ENCODE results near the gene AP1S3.

AP1S3 gene

DNA sequence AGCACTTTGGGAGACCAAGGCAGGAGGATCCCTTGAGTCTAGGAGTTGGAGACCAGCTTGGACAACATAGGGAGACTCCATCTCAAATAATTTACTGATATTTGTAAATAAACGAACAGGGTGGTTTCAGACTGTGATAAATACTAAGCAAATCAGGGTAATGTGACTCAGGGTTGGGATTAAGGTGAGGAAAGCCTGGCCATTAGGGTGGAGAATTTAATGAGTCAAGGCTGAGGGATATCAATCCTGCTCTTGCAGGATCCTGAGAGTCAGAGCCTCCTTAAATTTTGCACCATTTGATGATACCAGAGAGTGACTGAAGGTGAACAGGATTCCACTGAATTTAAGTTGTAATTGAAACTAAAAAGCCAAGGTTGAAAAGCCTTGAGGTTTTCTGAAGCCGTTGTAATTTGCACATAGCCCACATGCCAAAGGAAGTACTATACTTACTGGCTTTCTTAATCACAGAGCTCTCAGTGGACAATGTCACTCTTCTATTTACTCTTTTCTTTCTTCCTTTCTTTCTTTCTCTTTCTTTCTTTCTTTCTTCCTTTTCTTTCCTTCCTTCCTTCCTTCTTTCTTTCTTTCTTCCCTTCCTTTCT is 28.6 kb upstream of the AP1S3 start:
- TF ChIP-seq ZFP30 (CRISPR knock-in tag; IDR thresholded peaks at IDR 0.05) (no peak), GLIS3 (CRISPR knock-in tag; IDR thresholded peaks at IDR 0.05) (no peak), ZNF70 (CRISPR knock-in tag; IDR thresholded peaks at IDR 0.05) (no peak), ARNTL (CRISPR knock-in tag; IDR thresholded peaks at IDR 0.05; ENCODE audit: borderline replicate concordance, low read depth) (no peak), ZNF8 (CRISPR knock-in tag; IDR thresholded peaks at IDR 0.05) (no peak), ISL1 (CRISPR knock-in tag; IDR thresholded peaks at IDR 0.05) (no peak), TCF4 (CRISPR knock-in tag; IDR thresholded peaks at IDR 0.05; ENCODE audit: borderline replicate concordance) (no peak), PPARA (CRISPR knock-in tag; IDR thresholded peaks at IDR 0.05; ENCODE audit: borderline replicate concordance) (no peak), BACH2 (CRISPR knock-in tag; IDR thresholded peaks at IDR 0.05; ENCODE audit: borderline replicate concordance) (no peak), OSR1 (CRISPR knock-in tag; IDR thresholded peaks at IDR 0.05) (no peak), RARB (CRISPR knock-in tag; IDR thresholded peaks at IDR 0.05) (no peak), ESRRG (CRISPR knock-in tag; IDR thresholded peaks at IDR 0.05) (no peak), ZC3H10 (CRISPR knock-in tag; IDR thresholded peaks at IDR 0.05) (no peak)
- TF ChIP-seq, protein P1, sequence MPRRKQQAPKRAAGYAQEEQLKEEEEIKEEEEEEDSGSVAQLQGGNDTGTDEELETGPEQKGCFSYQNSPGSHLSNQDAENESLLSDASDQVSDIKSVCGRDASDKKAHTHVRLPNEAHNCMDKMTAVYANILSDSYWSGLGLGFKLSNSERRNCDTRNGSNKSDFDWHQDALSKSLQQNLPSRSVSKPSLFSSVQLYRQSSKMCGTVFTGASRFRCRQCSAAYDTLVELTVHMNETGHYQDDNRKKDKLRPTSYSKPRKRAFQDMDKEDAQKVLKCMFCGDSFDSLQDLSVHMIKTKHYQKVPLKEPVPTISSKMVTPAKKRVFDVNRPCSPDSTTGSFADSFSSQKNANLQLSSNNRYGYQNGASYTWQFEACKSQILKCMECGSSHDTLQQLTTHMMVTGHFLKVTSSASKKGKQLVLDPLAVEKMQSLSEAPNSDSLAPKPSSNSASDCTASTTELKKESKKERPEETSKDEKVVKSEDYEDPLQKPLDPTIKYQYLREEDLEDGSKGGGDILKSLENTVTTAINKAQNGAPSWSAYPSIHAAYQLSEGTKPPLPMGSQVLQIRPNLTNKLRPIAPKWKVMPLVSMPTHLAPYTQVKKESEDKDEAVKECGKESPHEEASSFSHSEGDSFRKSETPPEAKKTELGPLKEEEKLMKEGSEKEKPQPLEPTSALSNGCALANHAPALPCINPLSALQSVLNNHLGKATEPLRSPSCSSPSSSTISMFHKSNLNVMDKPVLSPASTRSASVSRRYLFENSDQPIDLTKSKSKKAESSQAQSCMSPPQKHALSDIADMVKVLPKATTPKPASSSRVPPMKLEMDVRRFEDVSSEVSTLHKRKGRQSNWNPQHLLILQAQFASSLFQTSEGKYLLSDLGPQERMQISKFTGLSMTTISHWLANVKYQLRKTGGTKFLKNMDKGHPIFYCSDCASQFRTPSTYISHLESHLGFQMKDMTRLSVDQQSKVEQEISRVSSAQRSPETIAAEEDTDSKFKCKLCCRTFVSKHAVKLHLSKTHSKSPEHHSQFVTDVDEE (CRISPR knock-in tag; IDR thresholded peaks at IDR 0.05) = no peak
- TF ChIP-seq, protein P2, sequence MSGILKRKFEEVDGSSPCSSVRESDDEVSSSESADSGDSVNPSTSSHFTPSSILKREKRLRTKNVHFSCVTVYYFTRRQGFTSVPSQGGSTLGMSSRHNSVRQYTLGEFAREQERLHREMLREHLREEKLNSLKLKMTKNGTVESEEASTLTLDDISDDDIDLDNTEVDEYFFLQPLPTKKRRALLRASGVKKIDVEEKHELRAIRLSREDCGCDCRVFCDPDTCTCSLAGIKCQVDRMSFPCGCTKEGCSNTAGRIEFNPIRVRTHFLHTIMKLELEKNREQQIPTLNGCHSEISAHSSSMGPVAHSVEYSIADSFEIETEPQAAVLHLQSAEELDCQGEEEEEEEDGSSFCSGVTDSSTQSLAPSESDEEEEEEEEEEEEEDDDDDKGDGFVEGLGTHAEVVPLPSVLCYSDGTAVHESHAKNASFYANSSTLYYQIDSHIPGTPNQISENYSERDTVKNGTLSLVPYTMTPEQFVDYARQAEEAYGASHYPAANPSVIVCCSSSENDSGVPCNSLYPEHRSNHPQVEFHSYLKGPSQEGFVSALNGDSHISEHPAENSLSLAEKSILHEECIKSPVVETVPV (CRISPR knock-in tag; IDR thresholded peaks at IDR 0.05) = no peak
- TF ChIP-seq, protein P3, sequence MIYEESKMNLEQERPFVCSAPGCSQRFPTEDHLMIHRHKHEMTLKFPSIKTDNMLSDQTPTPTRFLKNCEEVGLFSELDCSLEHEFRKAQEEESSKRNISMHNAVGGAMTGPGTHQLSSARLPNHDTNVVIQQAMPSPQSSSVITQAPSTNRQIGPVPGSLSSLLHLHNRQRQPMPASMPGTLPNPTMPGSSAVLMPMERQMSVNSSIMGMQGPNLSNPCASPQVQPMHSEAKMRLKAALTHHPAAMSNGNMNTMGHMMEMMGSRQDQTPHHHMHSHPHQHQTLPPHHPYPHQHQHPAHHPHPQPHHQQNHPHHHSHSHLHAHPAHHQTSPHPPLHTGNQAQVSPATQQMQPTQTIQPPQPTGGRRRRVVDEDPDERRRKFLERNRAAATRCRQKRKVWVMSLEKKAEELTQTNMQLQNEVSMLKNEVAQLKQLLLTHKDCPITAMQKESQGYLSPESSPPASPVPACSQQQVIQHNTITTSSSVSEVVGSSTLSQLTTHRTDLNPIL (CRISPR knock-in tag; IDR thresholded peaks at IDR 0.05; ENCODE audit: low read depth) = no peak
- TF ChIP-seq, protein P4, sequence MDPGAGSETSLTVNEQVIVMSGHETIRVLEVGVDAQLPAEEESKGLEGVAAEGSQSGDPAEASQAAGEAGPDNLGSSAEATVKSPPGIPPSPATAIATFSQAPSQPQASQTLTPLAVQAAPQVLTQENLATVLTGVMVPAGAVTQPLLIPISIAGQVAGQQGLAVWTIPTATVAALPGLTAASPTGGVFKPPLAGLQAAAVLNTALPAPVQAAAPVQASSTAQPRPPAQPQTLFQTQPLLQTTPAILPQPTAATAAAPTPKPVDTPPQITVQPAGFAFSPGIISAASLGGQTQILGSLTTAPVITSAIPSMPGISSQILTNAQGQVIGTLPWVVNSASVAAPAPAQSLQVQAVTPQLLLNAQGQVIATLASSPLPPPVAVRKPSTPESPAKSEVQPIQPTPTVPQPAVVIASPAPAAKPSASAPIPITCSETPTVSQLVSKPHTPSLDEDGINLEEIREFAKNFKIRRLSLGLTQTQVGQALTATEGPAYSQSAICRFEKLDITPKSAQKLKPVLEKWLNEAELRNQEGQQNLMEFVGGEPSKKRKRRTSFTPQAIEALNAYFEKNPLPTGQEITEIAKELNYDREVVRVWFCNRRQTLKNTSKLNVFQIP (CRISPR knock-in tag; IDR thresholded peaks at IDR 0.05; ENCODE audit: borderline replicate concordance, low read depth) = no peak
- TF ChIP-seq, protein P5, sequence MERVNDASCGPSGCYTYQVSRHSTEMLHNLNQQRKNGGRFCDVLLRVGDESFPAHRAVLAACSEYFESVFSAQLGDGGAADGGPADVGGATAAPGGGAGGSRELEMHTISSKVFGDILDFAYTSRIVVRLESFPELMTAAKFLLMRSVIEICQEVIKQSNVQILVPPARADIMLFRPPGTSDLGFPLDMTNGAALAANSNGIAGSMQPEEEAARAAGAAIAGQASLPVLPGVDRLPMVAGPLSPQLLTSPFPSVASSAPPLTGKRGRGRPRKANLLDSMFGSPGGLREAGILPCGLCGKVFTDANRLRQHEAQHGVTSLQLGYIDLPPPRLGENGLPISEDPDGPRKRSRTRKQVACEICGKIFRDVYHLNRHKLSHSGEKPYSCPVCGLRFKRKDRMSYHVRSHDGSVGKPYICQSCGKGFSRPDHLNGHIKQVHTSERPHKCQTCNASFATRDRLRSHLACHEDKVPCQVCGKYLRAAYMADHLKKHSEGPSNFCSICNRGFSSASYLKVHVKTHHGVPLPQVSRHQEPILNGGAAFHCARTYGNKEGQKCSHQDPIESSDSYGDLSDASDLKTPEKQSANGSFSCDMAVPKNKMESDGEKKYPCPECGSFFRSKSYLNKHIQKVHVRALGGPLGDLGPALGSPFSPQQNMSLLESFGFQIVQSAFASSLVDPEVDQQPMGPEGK (CRISPR knock-in tag; IDR thresholded peaks at IDR 0.05; ENCODE audit: borderline replicate concordance) = no peak
- no peak for ATAC-seq

DNA sequence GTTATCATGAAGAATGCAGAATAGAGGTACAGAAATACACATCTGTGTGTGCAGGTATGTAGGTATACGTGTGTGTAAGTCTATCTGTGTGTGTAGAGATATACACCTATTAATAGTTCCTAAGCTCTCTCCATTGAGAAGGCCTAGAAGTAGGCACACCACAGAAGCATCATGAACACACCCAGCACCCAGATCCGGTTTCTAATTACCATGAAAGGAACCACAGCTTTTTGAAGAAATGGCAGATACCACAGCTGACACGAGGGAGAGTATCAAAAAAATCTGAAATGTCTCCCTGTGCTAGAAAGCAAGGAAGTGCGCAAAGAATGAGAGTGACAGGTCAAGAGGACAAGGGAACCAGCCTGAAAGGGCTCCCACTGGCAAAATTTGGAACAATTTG is 27.7 kb upstream of the AP1S3 start:
- ATAC-seq = no peak
- TF ChIP-seq, protein P4 (CRISPR knock-in tag; IDR thresholded peaks at IDR 0.05; ENCODE audit: borderline replicate concordance, low read depth) = no peak
- no peak for TF ChIP-seq TOX (CRISPR knock-in tag; IDR thresholded peaks at IDR 0.05; ENCODE audit: borderline replicate concordance)
- no peak for TF ChIP-seq ZNF565 (CRISPR knock-in tag; conservative IDR thresholded peaks at IDR 0.05; ENCODE audit: low read depth)

All from SK-N-SH treated with all-trans-retinoic acid at 6 μM for 48 hours (cell line).